T follicular helper cell (primary cell): ENCODE data around the gene TRIM29.

Experiments used
- DNase-seq: peaks from one replicate; pipeline ENCODE4 v3.0.0-alpha.2; 2020; ENCODE audit warnings: low read depth

Gene TRIM29

DNA sequence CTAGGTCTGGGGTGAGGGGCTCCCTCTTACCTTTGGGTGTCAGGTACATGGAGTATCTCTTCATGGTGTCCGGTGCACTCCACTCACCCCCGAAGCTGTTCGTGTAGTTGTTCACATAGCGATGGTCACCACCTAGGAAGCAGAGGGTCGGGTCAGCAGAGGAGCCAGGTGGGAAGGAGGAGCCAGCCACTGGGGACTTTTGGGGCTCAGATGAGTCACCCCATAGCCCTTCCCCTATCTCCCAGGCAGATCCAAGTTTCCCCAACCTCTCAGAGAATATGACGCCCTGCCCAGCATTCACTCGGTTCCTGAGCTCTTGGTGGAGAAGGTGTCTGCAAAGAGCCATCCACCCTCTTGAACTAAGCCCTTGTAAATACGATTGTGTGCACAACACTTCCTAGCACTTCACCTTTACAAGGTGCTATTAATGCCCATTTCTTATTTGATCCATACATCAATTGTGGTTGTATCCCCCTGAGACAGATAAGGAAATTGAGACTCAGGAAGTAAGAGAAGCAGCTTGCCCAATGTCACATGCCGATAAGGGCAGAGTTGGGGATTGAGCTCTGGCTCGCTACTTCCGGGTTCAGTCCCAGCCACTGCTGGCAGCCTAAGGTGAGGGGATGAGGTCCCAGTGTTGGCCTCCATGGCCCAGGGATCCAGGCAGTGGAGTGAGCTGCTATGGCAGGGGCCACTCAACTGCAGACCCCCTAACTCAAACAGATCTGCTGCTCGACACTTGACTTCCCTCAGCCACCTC is 14.8 kb downstream of the TRIM29 start:
- DNase-seq: no peak

- DNase-seq: no peak
Measured at GRCh38 chr11:120121914-120122473, 15.9 kb downstream of the TRIM29 start.

DNA sequence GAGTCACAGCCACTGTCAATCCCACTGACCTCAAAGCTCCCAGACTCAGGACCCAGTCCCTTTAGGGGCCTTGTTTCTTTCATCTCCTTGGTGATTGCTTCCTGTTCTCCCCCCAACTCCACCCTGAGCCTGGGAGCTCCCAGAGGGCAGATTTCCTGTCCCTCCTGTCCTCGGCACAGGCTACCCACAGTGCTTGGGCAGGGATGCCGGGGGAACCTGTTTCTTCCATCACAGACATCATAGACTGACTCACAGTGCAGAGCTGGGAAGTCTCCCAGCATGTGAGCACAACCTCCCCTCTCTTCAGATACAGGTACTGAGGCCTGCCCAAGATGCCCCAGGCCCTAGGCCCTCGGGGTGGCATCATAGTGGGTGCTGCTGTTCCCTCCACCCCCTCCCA is 16.6 kb downstream of the TRIM29 start:
- no peak for DNase-seq

DNA sequence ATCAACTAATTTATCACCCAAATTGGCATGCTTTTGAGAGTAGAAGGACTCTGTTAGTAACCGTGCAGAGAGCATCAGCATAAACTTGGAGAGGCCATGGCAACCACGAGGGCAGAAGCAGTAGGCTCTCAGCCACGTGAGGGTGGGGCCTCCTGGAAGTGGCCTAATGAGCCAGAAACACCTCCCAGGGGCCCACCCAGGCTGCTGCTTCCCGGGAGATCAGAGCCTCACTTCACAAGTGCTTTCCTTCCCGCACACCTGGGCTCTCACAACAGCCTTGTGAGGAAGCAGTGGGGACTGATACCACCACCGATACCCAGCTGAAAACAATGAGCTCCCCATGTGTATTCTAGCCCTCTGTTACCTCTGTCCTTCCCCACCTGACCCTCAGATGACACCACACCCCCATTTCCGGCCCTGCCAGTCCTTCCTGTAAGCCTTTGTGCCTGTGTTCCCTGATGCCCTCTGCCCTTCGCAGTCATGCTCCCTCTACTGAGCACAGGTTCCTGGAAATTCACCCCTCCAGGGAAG is 17.0 kb downstream of the TRIM29 start:
- no peak for DNase-seq

DNA sequence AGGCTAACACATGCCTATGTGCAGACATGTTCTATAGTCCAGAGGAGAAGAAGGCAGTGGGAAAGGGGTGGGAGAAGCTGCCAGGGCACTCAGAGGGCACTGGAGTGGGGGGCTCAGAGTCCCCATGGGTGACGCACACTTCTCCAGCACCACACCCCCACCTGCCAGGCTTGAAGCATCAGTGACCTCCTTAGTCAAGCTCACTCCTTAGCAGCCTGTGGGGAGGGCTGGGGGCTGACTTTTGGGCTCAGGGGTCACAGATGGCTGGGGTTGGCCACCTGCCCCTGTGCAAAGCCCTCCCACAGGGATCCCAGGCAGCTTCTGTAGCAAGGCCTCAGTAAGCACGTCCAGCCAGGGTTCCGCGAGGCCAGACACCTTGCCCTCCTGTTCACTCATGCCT is 18.8 kb downstream of the TRIM29 start:
- DNase-seq: no peak

DNA sequence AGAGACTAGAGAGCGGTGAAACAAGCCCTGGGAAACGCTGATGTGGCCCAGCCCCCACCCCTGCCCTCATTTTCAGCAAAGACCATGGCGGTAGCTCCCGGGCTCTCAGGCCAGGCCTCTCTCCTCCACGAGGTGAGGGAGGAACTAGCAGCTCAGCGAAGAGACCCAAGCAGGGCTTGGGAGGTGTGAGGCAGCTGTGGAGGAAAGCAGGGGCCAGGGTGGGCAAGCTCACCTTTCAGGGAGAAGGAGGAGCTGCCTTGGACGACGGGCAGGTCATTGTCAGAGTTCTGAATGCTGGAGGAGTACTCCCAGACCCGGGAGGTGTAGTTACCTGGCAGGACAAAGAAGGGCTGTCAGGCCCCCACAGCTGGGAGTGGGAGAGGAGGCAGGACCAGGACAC is 19.9 kb downstream of the TRIM29 start:
- DNase-seq: no peak

DNA sequence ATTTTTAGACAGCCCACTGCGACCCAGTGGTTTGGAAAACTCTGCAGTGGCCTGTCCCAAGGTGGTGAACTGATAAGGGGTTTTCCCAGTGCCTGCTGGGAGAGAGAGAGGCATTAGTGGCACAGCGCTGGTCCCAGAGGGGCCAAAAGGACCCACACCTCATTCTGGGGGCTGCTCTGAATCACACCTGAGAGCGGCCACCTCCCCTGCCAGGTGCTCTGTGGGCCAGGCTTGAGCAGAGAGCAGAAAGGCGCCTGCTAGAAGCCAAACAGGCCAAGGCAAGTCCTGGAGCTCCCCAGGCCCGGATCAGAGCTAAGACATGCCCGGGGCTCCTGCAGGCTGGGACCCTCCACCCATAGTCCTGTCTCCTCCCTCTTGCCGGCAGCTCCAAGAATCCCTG is 20.9 kb downstream of the TRIM29 start:
- DNase-seq: no peak

DNA sequence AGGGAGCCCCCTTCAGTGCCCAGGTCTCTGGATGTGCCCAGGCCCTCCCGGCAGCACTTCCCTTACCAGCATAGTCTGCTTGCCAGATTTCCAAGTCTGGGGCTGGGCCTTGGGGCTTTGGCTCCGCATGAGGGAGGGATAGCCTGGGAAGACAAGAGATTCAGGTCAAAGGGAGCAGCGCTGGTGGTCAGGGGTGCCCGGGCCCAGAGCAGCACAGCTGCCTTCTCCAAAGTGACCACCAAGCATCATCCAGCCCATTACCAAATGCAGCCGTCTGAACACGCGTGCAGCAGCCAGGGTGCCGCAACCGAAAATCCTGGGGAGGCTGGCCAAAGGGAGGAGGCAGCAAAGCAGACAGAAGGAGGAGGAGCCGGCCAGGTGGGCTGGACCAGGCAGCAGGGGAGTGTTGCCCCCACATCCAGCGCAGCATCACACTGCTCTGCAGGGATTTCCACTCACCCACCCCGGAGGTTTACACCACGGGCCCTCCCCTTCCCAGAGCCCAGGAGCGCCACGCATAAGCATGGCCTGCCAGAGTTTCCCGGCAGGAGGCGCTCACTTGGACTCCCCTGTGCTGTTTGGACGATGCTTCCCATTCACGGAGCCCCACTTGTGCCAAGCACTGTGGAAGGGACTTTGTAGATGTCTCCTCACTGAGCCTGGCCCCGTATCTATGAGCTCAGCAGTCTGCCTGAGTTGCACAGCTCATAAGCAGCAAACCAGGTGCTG is 22.5 kb downstream of the TRIM29 start:
- no peak for DNase-seq

DNA sequence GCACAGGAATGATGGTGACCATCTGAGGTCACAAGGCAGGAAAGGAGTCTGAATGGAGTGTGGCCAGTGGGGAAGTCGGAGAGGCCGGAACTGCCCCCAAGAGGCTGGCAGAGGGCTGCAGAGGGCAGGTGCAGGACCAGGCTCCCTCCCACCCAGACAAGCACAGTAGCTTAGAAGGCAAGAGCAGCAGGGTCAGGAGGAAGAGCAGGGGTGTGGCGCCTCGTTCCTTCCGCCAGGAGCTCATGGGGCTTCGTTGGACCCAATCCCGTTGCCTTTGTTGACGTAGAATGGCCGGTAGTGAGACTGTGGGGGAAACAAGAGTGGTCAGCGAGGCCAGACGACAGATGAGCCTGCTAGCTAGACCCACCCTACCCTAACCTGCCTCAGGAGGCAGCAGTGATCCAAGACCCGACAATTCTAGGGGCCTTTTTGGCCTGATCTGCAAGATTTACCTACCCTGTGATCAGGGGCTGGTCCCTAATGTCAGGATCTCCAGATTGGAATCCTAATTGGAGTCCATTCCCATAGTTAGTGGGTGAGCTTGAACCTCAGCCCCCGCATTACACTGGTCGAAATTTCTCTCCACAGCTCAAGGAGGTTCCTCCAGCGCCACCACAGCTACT is 25.6 kb downstream of the TRIM29 start:
- DNase-seq: no peak

DNA sequence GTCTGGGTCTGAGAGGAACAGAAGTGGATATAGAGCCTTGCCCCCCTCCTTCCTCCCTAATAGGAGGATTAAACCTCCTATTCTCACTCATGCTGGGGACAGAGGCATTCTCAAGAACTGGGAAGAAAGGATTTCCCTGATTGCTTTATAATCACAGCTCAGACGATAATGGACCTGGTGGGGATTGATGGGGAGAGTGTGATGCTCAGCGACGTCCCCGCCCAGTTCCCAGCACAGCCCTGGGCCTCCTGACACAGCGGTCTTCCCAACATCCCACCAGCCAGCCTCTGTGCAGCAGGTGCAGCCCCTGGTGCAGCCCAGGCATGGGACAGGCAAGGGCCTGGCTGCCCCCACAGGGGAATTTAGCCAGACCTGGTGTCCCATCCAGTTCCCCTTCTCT is 28.4 kb downstream of the TRIM29 start:
- DNase-seq: no peak

GRCh38 chr11:120108785-120109168 is 29.1 kb downstream of the TRIM29 start:
- DNase-seq: no peak

DNA sequence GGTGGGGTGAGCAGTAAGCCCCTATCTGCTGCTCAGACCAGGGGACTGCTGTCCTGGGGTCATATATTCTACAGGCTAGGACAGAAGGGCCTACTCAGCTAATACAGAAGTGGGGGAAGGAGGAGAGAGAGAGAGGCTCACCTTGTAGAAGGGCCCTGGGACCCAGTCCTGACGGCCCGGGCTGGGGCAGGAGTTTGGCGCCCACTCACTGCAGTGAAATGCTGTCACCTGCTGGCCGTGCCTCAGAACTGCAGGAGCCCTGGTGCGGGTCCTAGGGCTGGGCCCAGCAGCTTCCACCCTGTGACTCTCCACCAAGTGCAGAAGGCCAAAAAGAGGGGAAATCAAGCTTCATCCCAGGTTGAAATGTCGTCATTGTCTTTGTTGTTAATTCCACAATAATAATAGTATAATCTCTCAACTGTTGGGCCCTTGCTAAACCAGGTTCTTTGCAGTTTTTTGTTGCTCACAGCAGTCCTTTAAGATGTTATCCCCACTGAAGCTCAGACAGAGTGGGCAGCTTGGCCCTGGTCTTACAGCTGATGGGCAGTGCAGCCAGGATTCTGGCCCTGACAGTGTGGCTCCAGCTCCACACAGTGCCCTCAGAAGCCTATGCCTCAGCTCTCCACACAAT is 29.6 kb downstream of the TRIM29 start:
- peak; percentile 24 for DNase-seq

GRCh38 chr11:120107692-120108091 is 30.2 kb downstream of the TRIM29 start:
- no peak for DNase-seq

DNA sequence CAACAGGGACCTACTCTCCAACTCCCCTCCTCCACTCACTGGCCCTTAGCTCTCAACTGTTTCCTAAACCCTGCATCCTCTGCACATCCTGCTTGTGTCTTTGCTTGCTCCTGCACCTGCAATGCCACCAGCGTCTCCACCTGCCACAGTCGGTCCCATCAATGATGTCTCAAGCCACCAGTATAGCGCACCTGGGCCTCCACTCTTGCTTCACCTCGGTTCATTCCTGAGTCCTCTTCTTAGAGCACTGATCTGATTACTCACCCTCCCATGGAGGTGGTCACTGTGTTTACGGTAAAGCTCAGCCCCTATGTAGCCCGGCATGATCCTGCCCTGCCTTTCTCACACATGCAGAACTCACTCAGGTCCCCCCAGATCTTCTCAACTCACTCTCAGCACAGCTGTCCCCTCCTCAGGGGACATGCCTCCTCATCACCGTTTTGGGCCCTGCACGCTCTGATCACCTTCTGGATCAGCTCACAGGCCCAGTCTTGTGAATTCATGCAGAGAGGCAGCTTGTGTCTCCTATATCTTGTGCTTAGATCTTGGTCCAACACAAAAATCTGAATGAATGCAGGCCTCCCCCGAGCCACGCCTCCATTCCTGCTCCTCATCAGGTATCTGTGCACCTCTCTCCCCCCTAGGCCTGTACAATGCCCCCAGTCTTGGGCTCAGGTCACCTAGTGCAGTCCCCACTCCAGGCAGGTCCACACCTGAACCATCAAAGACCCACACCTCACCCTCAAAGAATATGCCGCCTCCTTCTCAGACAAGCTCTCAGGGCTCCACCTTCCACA is 31.4 kb downstream of the TRIM29 start:
- no peak for DNase-seq

GRCh38 chr11:120105576-120105975 is 32.3 kb downstream of the TRIM29 start:
- DNase-seq: no peak

GRCh38 chr11:120104041-120104565 is 33.8 kb downstream of the TRIM29 start:
- DNase-seq: no peak

DNA sequence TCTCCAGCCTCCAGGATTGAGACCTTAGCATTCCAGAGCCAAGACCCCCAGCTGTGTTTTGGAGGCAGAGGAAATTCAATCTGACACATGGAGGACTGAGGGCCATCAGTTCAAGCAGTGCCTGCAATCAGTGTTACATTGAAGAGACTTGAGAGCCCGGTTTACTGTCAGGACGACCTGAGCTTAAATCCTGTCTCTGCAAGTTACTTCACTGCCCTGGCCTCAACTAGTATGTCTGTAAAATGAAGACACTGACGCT is 35.1 kb downstream of the TRIM29 start:
- no peak for DNase-seq

- no peak for DNase-seq
Measured at GRCh38 chr11:120102050-120102863, 35.7 kb downstream of the TRIM29 start.

DNA sequence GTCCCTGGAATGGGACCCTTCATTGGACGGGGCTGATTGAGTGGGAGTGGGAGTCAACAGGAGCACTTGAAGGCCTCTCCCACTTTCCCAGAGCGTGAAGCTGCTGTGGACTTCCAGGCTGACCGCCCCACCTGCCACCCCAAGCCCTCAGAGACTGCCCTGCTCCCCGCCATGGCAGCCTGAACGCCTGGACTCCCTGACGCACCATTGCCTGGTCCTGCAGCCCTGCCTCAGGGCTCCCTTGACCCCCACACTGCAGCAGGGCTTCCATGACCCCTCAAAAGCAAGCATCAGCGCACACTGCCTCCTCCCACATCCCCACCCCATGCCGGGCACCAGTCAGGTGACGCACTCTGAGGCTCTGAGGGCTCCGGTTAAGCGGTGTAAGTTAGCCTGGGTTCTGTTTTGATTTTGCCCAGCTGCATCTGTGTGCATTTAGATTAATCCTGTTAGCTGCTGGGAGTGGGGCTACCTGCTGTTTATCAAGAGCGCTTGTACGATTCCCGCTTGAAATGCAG is 39.4 kb downstream of the TRIM29 start:
- DNase-seq: no peak

- no peak for DNase-seq
Measured at GRCh38 chr11:120097721-120098385, 40.1 kb downstream of the TRIM29 start.
